Measurements from ENCODE around the gene DNASE2.

DNASE2 gene

DNA sequence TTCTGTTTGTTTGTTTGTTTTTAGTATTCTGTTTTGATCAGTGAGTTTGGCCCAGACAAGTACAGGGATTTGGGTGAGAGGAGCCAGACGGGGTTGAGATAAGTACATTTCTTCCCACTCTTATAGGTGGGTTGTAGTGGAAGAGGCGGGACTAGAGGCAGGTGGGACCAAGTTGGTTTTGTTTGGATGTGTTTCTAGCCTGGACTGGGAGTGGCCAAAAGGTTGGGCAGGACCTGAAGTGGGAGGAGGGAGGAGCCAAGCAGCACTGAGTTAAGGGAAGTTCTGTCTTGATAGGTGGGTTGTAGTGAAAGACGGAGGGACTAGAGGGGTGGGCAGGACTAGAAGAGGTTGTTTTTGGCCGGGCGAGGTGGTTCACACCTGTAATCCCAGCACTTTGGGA, 9.0 kb downstream of the DNASE2 start:
- no peak overlapping the region for H2AFZ ChIP-seq (ENCODE audit: low read depth, low read length, severe bottlenecking)
- H3K79me2 ChIP-seq (ENCODE audit: insufficient read depth, low read length): no peaks in the 10 kb centered on the region
- no peak overlapping the region for H3K4me2 ChIP-seq (ENCODE audit: low read depth, low read length, poor library complexity, severe bottlenecking)
- H3K36me3 ChIP-seq (ENCODE audit: low read length): no peaks in the 10 kb centered on the region
- no peak overlapping the region for H3K4me3 ChIP-seq (ENCODE audit: insufficient read depth, low read length, poor library complexity, severe bottlenecking)
- no peaks in the 10 kb centered on the region for H4K20me1 ChIP-seq (ENCODE audit: low read depth, low read length)
- H3K9me2 ChIP-seq (replicated peaks; ENCODE audit: insufficient read depth, low read length): no peaks in the 10 kb centered on the region
- no peaks in the 10 kb centered on the region for H3K27me3 ChIP-seq (ENCODE audit: low read length)
- H3K9me3 ChIP-seq (ENCODE audit: insufficient read depth, low read length): no peaks in the 10 kb centered on the region
- peaks cover 5% of the 10 kb centered on the region; the same call in 1 of the 2 replicates for H3F3A ChIP-seq (ENCODE audit: insufficient read depth)
- TF ChIP-seq, protein P1, sequence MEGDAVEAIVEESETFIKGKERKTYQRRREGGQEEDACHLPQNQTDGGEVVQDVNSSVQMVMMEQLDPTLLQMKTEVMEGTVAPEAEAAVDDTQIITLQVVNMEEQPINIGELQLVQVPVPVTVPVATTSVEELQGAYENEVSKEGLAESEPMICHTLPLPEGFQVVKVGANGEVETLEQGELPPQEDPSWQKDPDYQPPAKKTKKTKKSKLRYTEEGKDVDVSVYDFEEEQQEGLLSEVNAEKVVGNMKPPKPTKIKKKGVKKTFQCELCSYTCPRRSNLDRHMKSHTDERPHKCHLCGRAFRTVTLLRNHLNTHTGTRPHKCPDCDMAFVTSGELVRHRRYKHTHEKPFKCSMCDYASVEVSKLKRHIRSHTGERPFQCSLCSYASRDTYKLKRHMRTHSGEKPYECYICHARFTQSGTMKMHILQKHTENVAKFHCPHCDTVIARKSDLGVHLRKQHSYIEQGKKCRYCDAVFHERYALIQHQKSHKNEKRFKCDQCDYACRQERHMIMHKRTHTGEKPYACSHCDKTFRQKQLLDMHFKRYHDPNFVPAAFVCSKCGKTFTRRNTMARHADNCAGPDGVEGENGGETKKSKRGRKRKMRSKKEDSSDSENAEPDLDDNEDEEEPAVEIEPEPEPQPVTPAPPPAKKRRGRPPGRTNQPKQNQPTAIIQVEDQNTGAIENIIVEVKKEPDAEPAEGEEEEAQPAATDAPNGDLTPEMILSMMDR (IDR thresholded peaks at IDR 0.05; ENCODE audit: insufficient read depth, low read length, poor library complexity, severe bottlenecking): no peak
- no peak for TF ChIP-seq EZH2phosphoT487 (conservative IDR thresholded peaks at IDR 0.05; ENCODE audit: low read length)
- H3K27ac ChIP-seq (ENCODE audit: low read depth, low read length): no peak overlapping the region
- no peak overlapping the region for H3K9ac ChIP-seq (ENCODE audit: low read length)

- Histone ChIP-seq H3K36me3 (ENCODE audit: low read length) (no peaks in the 10 kb centered on the region), H3K9ac (ENCODE audit: low read length) (no peak overlapping the region), H3K79me2 (ENCODE audit: insufficient read depth, low read length) (no peaks in the 10 kb centered on the region), H3K4me3 (ENCODE audit: insufficient read depth, low read length, poor library complexity, severe bottlenecking) (no peak overlapping the region), H4K20me1 (ENCODE audit: low read depth, low read length) (no peaks in the 10 kb centered on the region), H3F3A (ENCODE audit: insufficient read depth) (peaks cover 5% of the 10 kb centered on the region; the same call in 1 of the 2 replicates), H3K9me3 (ENCODE audit: insufficient read depth, low read length) (no peaks in the 10 kb centered on the region), H3K27me3 (ENCODE audit: low read length) (no peaks in the 10 kb centered on the region), H3K27ac (ENCODE audit: low read depth, low read length) (no peak overlapping the region), H3K4me2 (ENCODE audit: low read depth, low read length, poor library complexity, severe bottlenecking) (no peak overlapping the region), H2AFZ (ENCODE audit: low read depth, low read length, severe bottlenecking) (no peak overlapping the region), H3K9me2 (replicated peaks; ENCODE audit: insufficient read depth, low read length) (no peaks in the 10 kb centered on the region)
- no peak for TF ChIP-seq EZH2phosphoT487 (conservative IDR thresholded peaks at IDR 0.05; ENCODE audit: low read length)
- TF ChIP-seq, protein P1 (IDR thresholded peaks at IDR 0.05; ENCODE audit: insufficient read depth, low read length, poor library complexity, severe bottlenecking): no peak
Observed at GRCh38 chr19:12871681-12872080, 9.6 kb downstream of the DNASE2 start.

DNA sequence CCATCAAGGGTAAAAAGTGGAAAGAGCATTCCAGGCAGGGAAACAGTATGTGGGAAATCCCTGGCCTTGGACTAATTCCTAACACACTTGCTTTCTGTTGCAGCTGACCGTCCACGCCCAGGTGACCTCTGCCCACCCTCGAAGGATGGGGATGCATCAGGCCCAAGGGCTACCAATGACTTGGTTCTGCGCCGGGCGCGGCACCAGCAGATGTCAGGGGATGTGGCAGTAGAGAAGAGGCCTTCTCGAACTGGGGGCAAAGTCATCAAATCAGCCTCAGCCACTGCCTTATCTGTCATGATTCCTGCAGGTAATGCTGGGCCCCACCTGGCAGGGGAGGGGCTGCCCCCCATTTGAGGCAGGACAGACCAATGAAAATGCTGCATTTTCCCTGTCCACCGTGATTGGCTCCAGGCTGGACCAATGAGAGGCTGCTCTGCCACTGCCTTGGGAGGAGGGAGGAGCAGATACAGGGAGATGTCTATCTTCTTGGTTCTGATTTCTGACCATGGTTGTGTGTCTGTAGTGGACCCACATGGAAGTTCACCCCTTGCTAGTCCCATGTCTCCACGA, 12.6 kb downstream of the DNASE2 start:
- Histone ChIP-seq H3K36me3 (ENCODE audit: low read length) (no peaks in the 10 kb centered on the region), H3K9ac (ENCODE audit: low read length) (no peak overlapping the region), H3K4me2 (ENCODE audit: low read depth, low read length, poor library complexity, severe bottlenecking) (no peak overlapping the region), H2AFZ (ENCODE audit: low read depth, low read length, severe bottlenecking) (no peak overlapping the region), H3K27me3 (ENCODE audit: low read length) (no peaks in the 10 kb centered on the region), H3K27ac (ENCODE audit: low read depth, low read length) (no peak overlapping the region), H3K9me3 (ENCODE audit: insufficient read depth, low read length) (no peaks in the 10 kb centered on the region), H3F3A (ENCODE audit: insufficient read depth) (peaks cover 5% of the 10 kb centered on the region; the same call in 1 of the 2 replicates), H3K4me3 (ENCODE audit: insufficient read depth, low read length, poor library complexity, severe bottlenecking) (no peak overlapping the region), H3K9me2 (replicated peaks; ENCODE audit: insufficient read depth, low read length) (no peaks in the 10 kb centered on the region), H3K79me2 (ENCODE audit: insufficient read depth, low read length) (no peaks in the 10 kb centered on the region), H4K20me1 (ENCODE audit: low read depth, low read length) (no peaks in the 10 kb centered on the region)
- no peak for TF ChIP-seq EZH2phosphoT487 (conservative IDR thresholded peaks at IDR 0.05; ENCODE audit: low read length)
- TF ChIP-seq, protein P1 (IDR thresholded peaks at IDR 0.05; ENCODE audit: insufficient read depth, low read length, poor library complexity, severe bottlenecking): no peak
